ENCODE measurements around the gene CREBRF. TPM values are rescaled to one million over a fixed set of nuclear protein-coding genes. Genes with fewer than 3 reads are reported as not detected.

CREBRF gene
- 16.9 and 21.9 TPM in 2 replicates for total RNA-seq (2021)
- Bru-seq, nascent RNA, result percentile 74 among the genes with signal in this experiment
- percentile 73 among the genes with signal in this experiment for BruChase-seq, experiment 1, labeled RNA remaining after a 2-hour chase
- percentile 69 among the genes with signal in this experiment for BruChase-seq, experiment 2, labeled RNA remaining after a 6-hour chase
- long read RNA-seq, full-length matches to known transcripts, result 8 of 14 reads
- long read RNA-seq, partial matches to known transcripts, result 0 of 14 reads
- long read RNA-seq, other reads (novel, unspliced or antisense), result 6 of 14 reads

- TF ChIP-seq CTCF (conservative IDR thresholded peaks at IDR 0.05), result no peak
- no peak for TF ChIP-seq EZH2 (IDR thresholded peaks at IDR 0.05; ENCODE audit: low read depth)
- peak within 1 kb of the TSS; percentile 91 for H3K4me2 ChIP-seq
- no peaks in the 10 kb centered on the region for H3K9me2 ChIP-seq (ENCODE audit: insufficient read depth)
- DNase-seq, result peak; percentile 86 to 99
- ChIA-PET POLR2A (ENCODE audit: unreplicated experiment) (interaction anchor here (1.0 kb wide), 2 partner anchors 40 to 73 kb away, joined by 3 to 7 read pairs; partner anchors contain the start of gene ATP6V0E1), CTCF (interaction anchor here (0.6 to 1.3 kb wide), 2 partner anchors 88 to 581 kb away, joined by 3 read pairs; partner anchors contain the start of gene BNIP1)
- no TSS peak for BruUV-seq (replicated peaks)
- H4K20me1 ChIP-seq (ENCODE audit: insufficient read depth), result peaks cover 2% of the 10 kb centered on the region
- H3K27ac ChIP-seq, result peak within 1 kb of the TSS; percentile 80
- peak within 1 kb of the TSS; percentile 61 for H3K4me3 ChIP-seq
- H3K4me1 ChIP-seq (replicated peaks; ENCODE audit: insufficient read depth), result peaks cover 26% of the 10 kb centered on the region
- no peaks in the 10 kb centered on the region for H3K9me3 ChIP-seq (ENCODE audit: insufficient read depth, low read depth)
- H2AFZ ChIP-seq, result peak within 1 kb of the TSS; percentile 94
- H3F3A ChIP-seq (ENCODE audit: insufficient read depth, low read depth), result peaks cover 11% of the 10 kb centered on the region
- intact Hi-C loops (cut with micrococcal nuclease; ENCODE audit: unreplicated experiment), result loop anchor here (5.0 to 10.0 kb wide), 4 partner anchors 36 to 291 kb away; no protein-coding TSS in a partner anchor
- H3K27me3 ChIP-seq (ENCODE audit: insufficient read depth, low read depth), result no peaks in the 10 kb centered on the region
- H3K79me2 ChIP-seq (ENCODE audit: low read depth), result peaks cover 31% of the 10 kb centered on the region
- no peaks in the 10 kb centered on the region for H3K36me3 ChIP-seq (ENCODE audit: low read depth)
Observed at GRCh38 chr5:173055983-173056782, at the start of gene CREBRF. TSS of gene CREBRF (plus strand) at chr5:173056352. CDS start at chr5:173080776, 24,424 bp downstream.

- Histone ChIP-seq H3K4me1 (replicated peaks; ENCODE audit: insufficient read depth) (peaks cover 9% of the 10 kb centered on the region), H3F3A (ENCODE audit: insufficient read depth, low read depth) (peaks cover 8% of the 10 kb centered on the region; the same call in 1 of the 2 replicates), H3K36me3 (ENCODE audit: low read depth) (0 out of 2 replicates have a peak, but pooled peaks cover 3% of the 10 kb centered on the region), H3K9me2 (ENCODE audit: insufficient read depth) (no peaks in the 10 kb centered on the region), H3K27ac (no peak overlapping the region), H3K27me3 (ENCODE audit: insufficient read depth, low read depth) (no peaks in the 10 kb centered on the region), H4K20me1 (ENCODE audit: insufficient read depth) (peaks cover 40% of the 10 kb centered on the region), H3K4me2 (no peak overlapping the region), H2AFZ (no peak overlapping the region), H3K4me3 (no peak overlapping the region), H3K9me3 (ENCODE audit: insufficient read depth, low read depth) (no peaks in the 10 kb centered on the region), H3K79me2 (ENCODE audit: low read depth) (peaks cover 87% of the 10 kb centered on the region)
- ChIA-PET CTCF (no interaction called here), POLR2A (ENCODE audit: unreplicated experiment) (no interaction called here)
- no TSS peak for BruUV-seq (replicated peaks)
- no peak for DNase-seq
- TF ChIP-seq EZH2 (IDR thresholded peaks at IDR 0.05; ENCODE audit: low read depth), result no peak
- TF ChIP-seq CTCF (conservative IDR thresholded peaks at IDR 0.05), result no peak
- intact Hi-C loops (cut with micrococcal nuclease; ENCODE audit: unreplicated experiment), result no loop called here
Observed at GRCh38 chr5:173010021-173010420, 46.1 kb upstream of the CREBRF start.
